Stimulated activated CD4-positive, alpha-beta T cell treated with anti-CD3 and anti-CD28 coated beads, Interleukin-15, amount 100 ng/mL, for 1 hour (primary cell): ENCODE data around the gene TIMM50.
"Not testable (repeated sequence)": the region's sequence is repeated elsewhere in the genome, so short reads cannot be mapped to it uniquely, and the experiment has no call there.

Experiments
- DNase-seq, 2 donors: peaks; one replicate each; pipeline ENCODE4 v3.0.0-alpha.2; 2020; ENCODE audit warnings: low read depth in 1 of 2, low spot score in 1 of 2

The TIMM50 gene

GRCh38 chr19:39480337-39481228, at the start of gene TIMM50:
TSS of gene TIMM50 (plus strand) at chr19:39480838. CDS start at chr19:39480854, 16 bp downstream.
- DNase-seq = peak; percentile 92 to 98

- no peak for DNase-seq
Measured at GRCh38 chr19:39432677-39433025, 48.0 kb upstream of the TIMM50 start.

- no peak for DNase-seq
Measured at GRCh38 chr19:39433480-39434079, 47.1 kb upstream of the TIMM50 start.

GRCh38 chr19:39434123-39435076, 46.2 kb upstream of the TIMM50 start:
- no peak for DNase-seq

GRCh38 chr19:39435499-39436349, 44.9 kb upstream of the TIMM50 start, which contains the start of gene RPS16:
TSS of gene RPS16 (minus strand) at chr19:39435949. CDS start at chr19:39435895, 54 bp downstream.
- DNase-seq = peak; percentile 99

GRCh38 chr19:39436350-39436716, 44.3 kb upstream of the TIMM50 start:
- no peak for DNase-seq

- DNase-seq = no peak
Measured at GRCh38 chr19:39438270-39438934, 42.2 kb upstream of the TIMM50 start.

- DNase-seq = no peak
Measured at GRCh38 chr19:39444598-39445195, 35.9 kb upstream of the TIMM50 start.

- peak; percentile 91 to 94 for DNase-seq
Measured at GRCh38 chr19:39445196-39446111, 35.2 kb upstream of the TIMM50 start, which contains the start of gene SUPT5H. TSS of gene SUPT5H (plus strand) at chr19:39445582. CDS start at chr19:39445891, 309 bp downstream.

GRCh38 chr19:39446365-39447084, 34.1 kb upstream of the TIMM50 start:
- DNase-seq = no peak

- no peak for DNase-seq
Measured at GRCh38 chr19:39448271-39448670, 32.4 kb upstream of the TIMM50 start.

- no peak for DNase-seq
Measured at GRCh38 chr19:39449116-39449797, 31.4 kb upstream of the TIMM50 start.

- DNase-seq = not testable (repeated sequence)
Measured at GRCh38 chr19:39451257-39451656, 29.4 kb upstream of the TIMM50 start.

- DNase-seq = no peak
Measured at GRCh38 chr19:39463403-39463802, 17.2 kb upstream of the TIMM50 start.

- DNase-seq = no peak
Measured at GRCh38 chr19:39465956-39466747, 14.5 kb upstream of the TIMM50 start.

- DNase-seq = no peak
Measured at GRCh38 chr19:39467941-39468340, 12.7 kb upstream of the TIMM50 start.
